HG03095 (cell line): ENCODE data around the gene PXMP2.

Source experiments
- ATAC-seq: cut with Tn5 transposase; IDR thresholded peaks from one replicate; pipeline ENCODE4 v1.9.1; 2021; ENCODE audit warnings: moderate library complexity; ENCODE audit not compliant: unreplicated experiment

PXMP2 gene

GRCh38 chr12:132720606-132721345, 33.4 kb downstream of the PXMP2 start:
- ATAC-seq: no peak

- ATAC-seq: no peak
These were observed 35.8 kb downstream of the PXMP2 start for GRCh38 chr12:132723015-132723763.

GRCh38 chr12:132723764-132724140, 36.4 kb downstream of the PXMP2 start:
- ATAC-seq: no peak

DNA sequence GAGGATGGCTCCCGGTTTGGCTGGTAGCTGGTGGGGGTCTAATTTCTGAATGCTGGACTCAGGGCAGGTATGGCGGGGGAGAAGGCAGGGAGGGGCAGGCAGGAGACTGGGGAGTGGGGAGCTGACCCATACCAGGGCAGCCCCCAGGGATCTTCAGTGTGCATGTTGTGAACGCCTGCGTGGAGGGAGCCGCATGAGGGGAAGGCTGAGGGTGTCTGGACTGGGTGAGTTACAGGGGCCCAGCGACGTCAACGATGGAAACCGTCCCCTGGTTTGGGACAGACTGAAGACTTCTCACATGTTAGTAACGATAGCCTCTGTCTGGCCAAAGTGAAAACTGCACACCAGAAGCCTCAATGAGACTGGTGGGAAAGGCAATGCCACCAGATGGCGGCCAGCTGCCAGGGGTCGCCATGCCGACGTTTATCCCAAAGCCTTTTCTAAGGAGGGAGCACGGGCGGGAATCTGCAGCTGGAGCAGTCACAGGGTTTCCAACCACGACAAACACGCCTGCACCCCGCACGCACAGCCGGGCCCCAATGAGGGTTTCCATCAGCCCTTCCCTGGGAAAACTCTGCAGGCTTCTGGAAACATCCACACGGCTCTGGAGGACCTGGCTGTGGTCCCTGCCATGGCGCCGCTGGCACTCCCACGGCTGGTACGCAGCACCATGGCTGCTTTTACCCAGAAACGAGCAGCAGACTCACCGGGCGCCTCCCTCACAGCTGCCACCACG, 37.3 kb downstream of the PXMP2 start:
- no peak for ATAC-seq

- ATAC-seq: no peak
These were observed 39.0 kb downstream of the PXMP2 start for GRCh38 chr12:132726386-132726785.

- ATAC-seq: no peak
These were observed 39.9 kb downstream of the PXMP2 start for GRCh38 chr12:132727091-132727794.

- ATAC-seq: no peak
These were observed 41.1 kb downstream of the PXMP2 start for GRCh38 chr12:132728502-132728901.

DNA sequence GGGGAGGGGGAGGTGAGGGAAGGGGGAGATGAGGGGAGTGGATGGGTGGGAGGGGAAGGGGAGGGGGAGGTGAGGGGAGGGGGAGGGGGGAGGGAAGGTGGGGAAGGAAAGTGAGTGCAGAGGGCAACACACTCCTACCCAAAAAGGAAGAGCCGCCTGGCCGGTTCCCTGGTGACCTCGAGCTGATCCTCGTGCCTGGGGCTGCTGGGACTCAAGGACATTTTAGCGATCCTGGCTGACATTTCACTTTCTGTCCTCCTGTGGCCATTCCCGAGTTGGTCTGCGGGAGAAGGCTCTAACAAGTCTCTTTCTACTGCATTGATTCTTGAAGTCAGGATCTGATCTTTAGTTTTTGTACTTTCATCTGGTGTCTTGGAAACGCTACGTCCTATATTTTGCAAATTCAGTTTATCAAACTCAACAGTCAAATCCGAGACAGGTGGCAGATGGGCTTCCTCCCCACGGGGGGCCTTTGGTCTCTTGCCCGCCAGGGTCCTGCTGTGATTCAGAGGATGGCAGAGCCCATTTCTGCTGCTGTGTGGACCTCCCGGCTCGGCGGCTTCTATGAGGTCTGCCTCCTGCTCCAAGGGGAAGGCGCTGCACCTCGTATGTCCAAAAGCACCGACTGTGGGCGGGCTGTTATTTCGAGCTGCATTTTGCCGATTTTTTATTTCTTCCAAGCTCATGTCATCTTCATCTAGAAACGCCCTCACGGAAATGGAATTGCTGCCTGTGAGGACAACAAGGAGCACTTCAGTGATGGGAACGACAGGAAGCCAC, 42.3 kb downstream of the PXMP2 start:
- ATAC-seq: no peak

DNA sequence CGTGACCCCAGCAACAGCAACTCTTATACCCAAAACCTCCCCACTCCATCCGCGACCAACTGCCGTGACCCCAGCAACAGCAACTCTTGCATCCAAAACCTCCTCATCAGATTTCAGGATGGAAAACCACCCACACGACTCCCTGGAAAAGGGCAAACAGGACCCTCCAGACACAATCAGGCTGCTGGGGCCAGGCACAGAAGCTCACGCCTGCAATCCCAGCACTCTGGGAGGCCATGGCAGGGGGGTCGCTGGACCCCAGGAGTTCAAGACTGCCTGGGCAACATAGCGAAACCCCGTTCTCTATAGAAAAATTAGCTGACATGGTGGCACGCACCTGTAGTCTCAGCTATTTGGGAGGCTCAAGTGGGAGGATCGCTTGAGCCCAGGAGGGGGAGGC, 43.0 kb downstream of the PXMP2 start:
- no peak for ATAC-seq

DNA sequence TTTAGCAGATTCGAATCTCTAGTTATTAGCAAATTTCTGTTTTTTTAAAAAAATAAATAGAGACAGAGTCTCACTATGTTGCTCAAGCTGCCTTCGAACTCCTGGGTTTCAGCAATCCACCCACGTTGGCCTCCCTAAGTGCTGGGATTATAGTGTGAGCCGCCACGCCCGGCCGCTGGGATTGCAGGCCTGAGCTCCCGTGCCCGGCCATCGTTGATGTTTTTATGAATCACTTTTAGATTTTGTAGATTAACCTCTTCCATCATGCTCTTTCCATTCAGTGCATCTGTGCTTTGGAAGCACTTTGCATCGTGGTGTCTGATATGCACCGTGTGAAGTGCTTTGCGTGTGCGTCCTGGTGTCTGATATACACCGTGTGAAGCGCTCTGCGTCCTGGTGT, 44.2 kb downstream of the PXMP2 start:
- ATAC-seq: no peak

DNA sequence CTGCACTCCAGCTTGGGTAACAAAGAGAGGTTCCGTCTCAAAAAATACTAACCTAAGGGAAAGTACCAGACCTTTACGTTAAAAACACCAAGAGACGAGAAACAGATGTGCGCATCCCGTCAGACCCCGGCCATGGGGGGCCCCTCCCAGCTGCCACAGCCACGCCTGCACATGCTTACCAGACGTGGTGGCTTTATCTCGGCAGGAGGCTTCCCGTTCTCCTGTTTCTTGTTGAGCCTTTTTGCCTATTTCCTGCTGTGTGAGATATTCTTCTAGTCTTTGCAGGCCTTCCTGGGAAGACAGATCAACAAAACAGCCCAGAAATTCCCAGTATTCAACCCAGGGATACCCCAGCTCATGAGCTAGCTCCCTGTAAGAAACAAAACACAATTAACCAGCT, 46.8 kb downstream of the PXMP2 start:
- ATAC-seq: no peak

GRCh38 chr12:132735496-132735895, 48.1 kb downstream of the PXMP2 start:
- no peak for ATAC-seq

- ATAC-seq: no peak
These were observed 49.0 kb downstream of the PXMP2 start for GRCh38 chr12:132736378-132736777.

- ATAC-seq: no peak
These were observed 49.5 kb downstream of the PXMP2 start for GRCh38 chr12:132736913-132737312.

DNA sequence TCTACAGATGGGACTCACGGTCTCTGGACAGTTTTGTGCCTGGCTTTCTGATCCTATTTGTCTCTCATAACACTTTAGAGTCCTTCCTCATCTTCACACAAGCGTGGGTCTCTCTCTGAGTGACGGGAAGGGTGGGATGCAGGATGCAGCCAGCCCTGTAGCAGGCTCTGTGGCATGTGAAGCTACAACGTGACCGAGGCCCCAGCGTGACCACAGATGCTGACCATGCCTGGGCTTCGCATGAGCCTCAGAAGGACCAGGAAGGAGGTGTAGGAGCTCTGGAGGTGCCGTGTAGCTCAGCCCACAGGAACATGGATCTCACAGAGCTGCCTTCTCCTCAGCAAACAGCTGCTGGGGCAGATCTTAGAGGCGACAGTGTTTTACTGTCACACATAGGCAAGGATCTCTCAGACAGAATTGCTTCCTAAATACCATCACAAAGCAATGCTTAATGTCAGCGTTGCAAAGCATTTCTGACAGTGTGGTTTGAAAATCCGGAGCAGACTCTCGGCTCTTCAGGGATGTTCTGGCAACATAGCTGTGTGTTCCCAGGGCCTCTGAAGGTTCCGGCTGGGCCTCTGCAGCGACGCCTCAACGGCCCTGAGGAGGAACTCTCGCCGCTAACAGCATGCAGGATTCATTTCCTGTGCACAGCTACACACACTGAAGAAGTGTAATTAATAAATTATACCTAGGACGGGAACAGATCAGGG, 52.4 kb downstream of the PXMP2 start:
- ATAC-seq: no peak

GRCh38 chr12:132740313-132740646, 52.9 kb downstream of the PXMP2 start:
- ATAC-seq: no peak

DNA sequence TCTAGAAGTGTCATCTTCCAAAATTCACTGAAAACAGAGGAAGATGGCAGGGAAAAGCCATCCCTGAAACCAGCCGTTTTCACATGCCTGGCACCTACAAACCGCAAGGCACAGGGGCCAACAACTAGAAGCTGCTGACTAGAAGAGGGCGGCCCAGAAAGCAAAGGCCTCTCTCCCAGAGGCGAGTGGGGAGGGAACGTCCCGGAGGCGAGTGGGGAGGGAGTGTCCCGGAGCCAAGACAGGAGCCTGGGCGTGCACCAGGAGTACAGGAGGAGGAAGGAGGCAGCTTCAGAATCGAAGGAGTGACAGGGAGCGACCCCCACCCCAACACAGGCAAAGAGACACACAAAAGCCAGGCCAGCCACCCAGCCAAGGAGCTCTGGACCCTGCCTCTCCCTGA, 53.3 kb downstream of the PXMP2 start:
- ATAC-seq: no peak

- ATAC-seq: no peak
These were observed 54.2 kb downstream of the PXMP2 start for GRCh38 chr12:132741620-132742019.

DNA sequence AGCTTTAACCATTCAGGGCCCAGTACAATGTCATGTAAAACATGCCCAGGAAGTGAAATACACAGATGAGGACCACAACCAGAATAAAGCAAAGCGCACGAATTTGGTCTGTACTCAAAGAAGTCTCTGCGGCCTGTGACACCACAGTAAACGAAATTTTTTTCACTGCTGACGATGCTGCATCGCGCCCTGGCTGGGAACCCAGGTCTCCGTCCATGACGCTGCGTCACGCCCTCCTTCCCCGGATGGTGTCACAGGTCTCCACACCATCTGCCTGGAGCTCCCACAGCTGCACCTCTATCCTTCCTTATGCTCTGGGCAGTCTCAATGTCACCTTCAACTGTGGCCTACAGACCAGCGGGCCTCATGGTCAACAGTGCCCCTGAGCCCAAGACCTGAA, 56.4 kb downstream of the PXMP2 start:
- ATAC-seq: no peak

DNA sequence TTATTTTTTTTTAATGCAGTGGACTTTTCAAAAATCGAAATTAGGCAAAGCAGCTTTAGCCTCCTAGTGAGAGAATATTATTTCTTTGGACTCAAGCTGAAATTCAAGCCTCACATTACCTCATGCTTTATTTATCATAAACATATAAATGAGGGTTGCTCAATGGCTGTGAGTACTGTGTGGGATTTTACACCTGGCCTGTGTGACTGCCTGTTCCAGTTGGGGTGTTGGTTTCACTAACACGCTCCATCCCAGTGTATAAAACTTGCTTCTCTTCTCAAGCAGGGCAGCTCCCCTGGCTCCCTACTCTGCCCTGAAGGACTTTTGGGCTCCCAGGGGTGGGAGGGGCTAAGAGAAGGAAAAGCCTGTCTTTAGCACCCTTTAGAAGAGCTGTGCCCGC, 59.2 kb downstream of the PXMP2 start:
- no peak for ATAC-seq
